Measurements from ENCODE around the gene TXNL4A.

The TXNL4A gene

DNA sequence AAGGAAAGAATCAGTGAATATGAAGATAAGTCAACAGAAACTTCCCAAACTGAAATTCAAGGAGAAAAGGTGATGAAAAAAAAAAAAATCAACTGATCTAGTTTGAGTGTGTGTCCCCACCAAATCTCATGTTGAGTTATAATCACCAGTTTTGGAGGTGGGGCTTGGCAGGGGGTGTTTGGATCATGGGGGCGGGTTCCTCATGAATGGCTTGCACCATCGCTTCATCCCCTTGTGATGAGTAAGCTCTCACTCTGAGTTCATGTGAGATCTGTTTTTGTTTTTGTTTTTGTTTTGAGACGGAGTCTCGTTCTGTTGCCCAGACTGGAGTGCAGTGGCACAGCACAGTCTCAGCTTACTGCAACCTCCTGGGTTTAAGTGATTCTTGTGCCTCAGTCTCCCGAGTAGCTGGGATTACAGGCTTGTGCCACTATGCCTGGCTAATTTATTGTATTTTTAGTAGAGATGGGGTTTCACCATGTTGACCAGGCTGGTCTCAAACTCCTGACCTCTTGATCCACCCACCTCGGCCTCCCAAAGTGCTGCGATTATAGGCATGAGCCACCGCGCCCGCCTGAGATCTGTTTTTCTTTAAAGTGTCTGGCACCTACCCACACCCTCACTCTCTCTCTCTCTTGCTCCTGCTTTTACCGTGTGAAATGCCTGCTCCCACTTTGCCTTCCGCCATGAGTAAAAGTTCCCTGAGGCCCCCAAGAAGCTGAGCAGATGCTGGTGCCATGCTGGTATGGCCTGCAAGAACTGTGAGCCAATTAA, 32.9 kb downstream of the TXNL4A start:
- Histone ChIP-seq H3K27ac (ENCODE audit: low read length) (no peak overlapping the region), H3K27me3 (ENCODE audit: control insufficient read depth in 1 of 2, insufficient read depth in 2 of 2, low read length in 2 of 2) (peaks cover 0 to 7% of the 10 kb centered on the region in 2 donors)

DNA sequence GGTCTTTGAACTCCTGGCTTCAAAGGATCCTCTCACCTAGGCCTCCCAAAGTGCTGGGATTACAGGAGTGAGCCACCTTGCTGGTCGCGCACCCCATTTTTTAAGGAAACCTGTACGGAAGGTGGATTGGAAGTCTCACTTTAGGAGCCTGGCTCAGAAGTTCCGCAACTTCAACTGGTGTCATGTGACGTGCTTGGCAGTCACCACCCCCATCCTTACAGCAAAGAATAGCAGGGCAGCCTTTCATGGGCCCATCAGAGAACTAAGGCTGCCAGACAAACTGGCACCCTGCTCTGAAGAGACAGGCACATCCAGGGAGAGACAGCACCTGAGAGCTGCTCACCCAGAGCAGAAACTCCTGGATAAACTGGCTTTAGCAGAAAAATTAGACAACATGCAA, 33.6 kb downstream of the TXNL4A start:
- H3K4me3 ChIP-seq (ENCODE audit: low read length in 2 of 2) = no peak overlapping the region
- peaks cover 21% of the 10 kb centered on the region for H3K4me1 ChIP-seq (ENCODE audit: control insufficient read depth, insufficient read depth, low read length)
- H3K9ac ChIP-seq (ENCODE audit: low read length in 2 of 2) = no peak overlapping the region
- H3K27ac ChIP-seq (ENCODE audit: low read length) = no peak overlapping the region
- H3K9me3 ChIP-seq (ENCODE audit: control insufficient read depth in 2 of 2, low read length in 2 of 2) = no peaks in the 10 kb centered on the region
- peaks cover 0 to 7% of the 10 kb centered on the region in 2 donors for H3K27me3 ChIP-seq (ENCODE audit: control insufficient read depth in 1 of 2, insufficient read depth in 2 of 2, low read length in 2 of 2)
- H3K36me3 ChIP-seq (ENCODE audit: control insufficient read depth in 2 of 2, insufficient read depth in 2 of 2, low read length in 2 of 2) = no peaks in the 10 kb centered on the region

More for the DNA sequence above, 32.9 kb downstream of the TXNL4A start:
- no peak overlapping the region for H3K9ac ChIP-seq (ENCODE audit: low read length in 2 of 2)
- no peak overlapping the region for H3K4me3 ChIP-seq (ENCODE audit: low read length in 2 of 2)
- no peaks in the 10 kb centered on the region for H3K36me3 ChIP-seq (ENCODE audit: control insufficient read depth in 2 of 2, insufficient read depth in 2 of 2, low read length in 2 of 2)
- no peaks in the 10 kb centered on the region for H3K9me3 ChIP-seq (ENCODE audit: control insufficient read depth in 2 of 2, low read length in 2 of 2)
- H3K4me1 ChIP-seq (ENCODE audit: control insufficient read depth, insufficient read depth, low read length) = peaks cover 15% of the 10 kb centered on the region

DNA sequence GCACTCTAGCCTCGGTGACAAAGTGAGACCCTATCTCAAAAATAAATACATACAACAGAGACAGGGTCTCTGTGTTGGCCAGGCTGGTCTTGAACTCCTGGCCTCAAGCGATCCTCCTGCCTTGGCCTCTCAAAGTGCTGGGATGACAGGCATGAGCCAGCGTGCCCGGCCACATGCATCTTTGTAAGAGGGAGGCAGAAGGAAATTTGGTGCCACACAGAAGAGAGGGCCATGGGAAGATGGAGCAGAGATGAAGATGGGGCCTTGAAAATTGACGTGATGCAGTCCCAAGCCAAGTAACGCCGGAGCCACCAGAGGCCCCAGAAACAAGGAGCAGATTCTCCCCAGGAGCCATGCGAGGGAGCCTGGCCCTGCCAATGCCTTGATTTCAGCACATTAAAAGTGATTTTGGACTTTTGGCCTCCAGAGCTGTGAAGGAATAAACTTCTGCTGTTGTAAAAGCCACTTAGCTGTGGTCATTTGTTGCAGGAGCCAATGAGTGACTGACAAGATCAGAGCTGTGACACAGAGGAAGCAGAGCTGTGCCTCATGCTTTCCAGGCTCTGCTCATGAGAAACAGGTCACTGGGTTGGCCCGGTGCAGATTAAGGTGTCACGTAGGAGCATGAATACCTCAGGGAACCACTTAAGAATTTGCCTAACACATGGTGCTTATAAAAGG, 34.3 kb downstream of the TXNL4A start:
- peaks cover 25% of the 10 kb centered on the region for H3K4me1 ChIP-seq (ENCODE audit: control insufficient read depth, insufficient read depth, low read length)
- H3K27me3 ChIP-seq (ENCODE audit: control insufficient read depth in 1 of 2, insufficient read depth in 2 of 2, low read length in 2 of 2) = peaks cover 0 to 7% of the 10 kb centered on the region in 2 donors
- no peak overlapping the region for H3K4me3 ChIP-seq (ENCODE audit: low read length in 2 of 2)
- H3K27ac ChIP-seq (ENCODE audit: low read length) = no peak overlapping the region
- H3K36me3 ChIP-seq (ENCODE audit: control insufficient read depth in 2 of 2, insufficient read depth in 2 of 2, low read length in 2 of 2) = no peaks in the 10 kb centered on the region
- no peaks in the 10 kb centered on the region for H3K9me3 ChIP-seq (ENCODE audit: control insufficient read depth in 2 of 2, low read length in 2 of 2)
- H3K9ac ChIP-seq (ENCODE audit: low read length in 2 of 2) = no peak overlapping the region

DNA sequence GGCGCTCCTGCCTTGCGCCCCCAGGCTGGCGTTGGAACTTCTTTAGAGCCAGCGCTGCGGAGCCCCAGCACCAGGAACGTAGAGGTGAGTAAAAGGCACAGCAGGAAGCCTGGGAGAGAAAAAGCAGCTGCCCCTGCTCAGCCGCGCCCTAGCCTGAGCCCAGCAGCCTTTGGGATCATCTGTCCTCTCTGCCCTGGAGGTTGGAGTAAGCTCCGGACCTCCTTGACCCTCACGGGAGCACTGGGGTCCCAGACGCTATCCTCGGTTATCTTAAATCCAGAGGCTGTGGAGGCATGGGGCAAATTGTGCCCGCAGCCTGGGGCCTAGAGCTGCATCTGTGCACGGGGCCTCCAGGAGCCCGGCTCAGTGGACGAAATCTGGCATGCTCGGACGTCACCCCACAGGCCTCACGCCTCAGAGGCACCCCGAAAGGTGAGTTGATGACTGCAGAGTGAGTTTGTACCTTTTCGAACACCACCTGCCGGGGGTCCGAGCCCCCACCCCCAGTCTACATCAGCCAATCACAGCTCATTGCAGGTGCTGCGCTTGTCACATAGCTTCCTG, 35.3 kb downstream of the TXNL4A start:
- H3K4me3 ChIP-seq (ENCODE audit: low read length in 2 of 2) = no peak overlapping the region
- H3K27me3 ChIP-seq (ENCODE audit: control insufficient read depth in 1 of 2, insufficient read depth in 2 of 2, low read length in 2 of 2) = peaks cover 0 to 7% of the 10 kb centered on the region in 2 donors
- peaks cover 28% of the 10 kb centered on the region for H3K4me1 ChIP-seq (ENCODE audit: control insufficient read depth, insufficient read depth, low read length)
- H3K27ac ChIP-seq (ENCODE audit: low read length) = no peak overlapping the region
- no peaks in the 10 kb centered on the region for H3K36me3 ChIP-seq (ENCODE audit: control insufficient read depth in 2 of 2, insufficient read depth in 2 of 2, low read length in 2 of 2)
- H3K9me3 ChIP-seq (ENCODE audit: control insufficient read depth in 2 of 2, low read length in 2 of 2) = no peaks in the 10 kb centered on the region
- H3K9ac ChIP-seq (ENCODE audit: low read length in 2 of 2) = no peak overlapping the region

DNA sequence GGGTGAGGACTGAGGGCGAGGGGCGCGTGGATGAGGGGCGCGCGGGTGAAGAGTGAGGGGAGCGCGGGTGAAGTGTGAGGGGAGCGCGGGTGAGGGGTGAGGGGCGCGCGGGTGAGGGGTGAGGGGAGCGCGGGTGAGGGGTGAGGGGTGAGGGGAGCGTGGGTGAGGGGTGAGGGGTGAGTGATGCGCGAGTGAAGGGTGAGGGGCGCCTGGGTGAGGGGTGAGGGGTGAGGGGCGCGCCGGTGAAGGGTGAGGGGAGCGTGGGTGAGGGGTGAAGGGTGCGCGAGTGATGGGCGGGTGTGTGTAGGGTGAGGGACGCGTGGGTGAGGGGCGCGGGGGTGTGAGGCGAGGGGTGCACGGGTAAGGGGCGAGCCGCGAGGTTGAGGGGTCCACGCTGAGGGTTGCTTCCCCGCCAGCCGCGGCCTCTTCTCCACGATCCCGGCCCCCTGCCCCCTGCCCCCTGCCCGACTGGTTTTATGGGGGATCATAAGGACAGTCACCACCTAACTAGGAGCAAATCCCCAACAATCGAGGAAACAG, 35.8 kb downstream of the TXNL4A start:
- Histone ChIP-seq H3K4me3 (ENCODE audit: low read length in 2 of 2) (peak overlapping the region in 1 of 2 donors; percentile 80), H3K9ac (ENCODE audit: low read length in 2 of 2) (no peak overlapping the region), H3K27ac (ENCODE audit: low read length) (no peak overlapping the region), H3K4me1 (ENCODE audit: control insufficient read depth, insufficient read depth, low read length) (peaks cover 28% of the 10 kb centered on the region), H3K9me3 (ENCODE audit: control insufficient read depth in 2 of 2, low read length in 2 of 2) (no peaks in the 10 kb centered on the region), H3K36me3 (ENCODE audit: control insufficient read depth in 2 of 2, insufficient read depth in 2 of 2, low read length in 2 of 2) (peaks cover 0 to 2% of the 10 kb centered on the region in 2 donors), H3K27me3 (ENCODE audit: control insufficient read depth in 1 of 2, insufficient read depth in 2 of 2, low read length in 2 of 2) (peaks cover 0 to 7% of the 10 kb centered on the region in 2 donors)

DNA sequence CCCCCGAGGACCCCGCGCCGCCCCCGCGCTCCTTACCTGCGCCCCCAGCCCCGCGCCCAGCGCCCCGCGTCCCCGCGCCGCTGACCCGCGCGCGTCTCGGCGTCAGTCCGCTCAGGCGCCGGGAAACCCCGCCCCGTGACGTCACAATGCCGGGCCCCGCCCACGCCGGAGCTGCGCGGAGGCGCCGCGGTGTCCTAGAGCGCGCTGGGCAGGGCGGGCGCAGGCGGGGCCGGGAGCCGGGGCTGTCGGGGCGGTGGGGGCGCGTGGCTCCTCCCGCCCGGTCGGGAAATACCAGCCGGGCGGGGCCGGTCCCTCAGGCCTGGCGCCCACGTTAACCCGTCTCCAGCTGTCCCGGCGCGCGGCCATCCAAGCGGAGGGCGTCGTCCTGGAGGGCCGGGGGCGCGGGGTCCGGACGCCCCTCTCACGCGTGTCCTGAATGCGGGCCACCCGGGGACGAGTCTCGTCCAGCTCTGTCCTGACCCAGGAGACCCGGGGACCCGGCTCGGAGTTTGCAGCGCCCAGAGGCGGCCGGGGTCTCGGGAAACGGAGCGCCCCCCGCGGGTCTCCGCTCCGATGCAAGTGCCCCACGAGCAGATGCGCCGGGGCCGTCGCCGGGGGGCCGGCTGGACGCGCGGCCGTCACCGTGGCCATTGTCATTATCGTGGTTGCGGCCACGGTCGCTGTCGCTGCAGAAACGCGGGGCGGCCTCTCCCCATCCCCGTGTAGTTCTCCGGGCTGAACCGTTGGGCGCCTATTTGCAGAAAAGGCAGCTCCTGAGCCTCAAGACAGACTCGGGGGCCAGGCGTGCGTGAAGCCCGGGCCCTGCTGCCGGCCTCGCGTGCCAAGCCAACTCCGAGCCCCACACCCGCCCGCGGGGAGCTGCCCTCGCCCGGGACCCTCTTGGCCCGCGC, 36.6 kb downstream of the TXNL4A start, which contains the start of gene SLC66A2:
SLC66A2 (minus strand) TSS at position 109 of the 911 bp plus-strand sequence. CDS start 727 bp downstream, outside the sequence.
- Histone ChIP-seq H3K27me3 (ENCODE audit: control insufficient read depth in 1 of 2, insufficient read depth in 2 of 2, low read length in 2 of 2) (peaks cover 0 to 7% of the 10 kb centered on the region in 2 donors), H3K4me1 (ENCODE audit: control insufficient read depth, insufficient read depth, low read length) (peaks cover 28% of the 10 kb centered on the region), H3K9ac (ENCODE audit: low read length in 2 of 2) (peak within 1 kb of the TSS; percentile 62 to 77), H3K4me3 (ENCODE audit: low read length in 2 of 2) (peak within 1 kb of the TSS; percentile 80 to 87), H3K9me3 (ENCODE audit: control insufficient read depth in 2 of 2, low read length in 2 of 2) (no peaks in the 10 kb centered on the region), H3K27ac (ENCODE audit: low read length) (no peak within 1 kb of the TSS), H3K36me3 (ENCODE audit: control insufficient read depth in 2 of 2, insufficient read depth in 2 of 2, low read length in 2 of 2) (peaks cover 0 to 2% of the 10 kb centered on the region in 2 donors)

DNA sequence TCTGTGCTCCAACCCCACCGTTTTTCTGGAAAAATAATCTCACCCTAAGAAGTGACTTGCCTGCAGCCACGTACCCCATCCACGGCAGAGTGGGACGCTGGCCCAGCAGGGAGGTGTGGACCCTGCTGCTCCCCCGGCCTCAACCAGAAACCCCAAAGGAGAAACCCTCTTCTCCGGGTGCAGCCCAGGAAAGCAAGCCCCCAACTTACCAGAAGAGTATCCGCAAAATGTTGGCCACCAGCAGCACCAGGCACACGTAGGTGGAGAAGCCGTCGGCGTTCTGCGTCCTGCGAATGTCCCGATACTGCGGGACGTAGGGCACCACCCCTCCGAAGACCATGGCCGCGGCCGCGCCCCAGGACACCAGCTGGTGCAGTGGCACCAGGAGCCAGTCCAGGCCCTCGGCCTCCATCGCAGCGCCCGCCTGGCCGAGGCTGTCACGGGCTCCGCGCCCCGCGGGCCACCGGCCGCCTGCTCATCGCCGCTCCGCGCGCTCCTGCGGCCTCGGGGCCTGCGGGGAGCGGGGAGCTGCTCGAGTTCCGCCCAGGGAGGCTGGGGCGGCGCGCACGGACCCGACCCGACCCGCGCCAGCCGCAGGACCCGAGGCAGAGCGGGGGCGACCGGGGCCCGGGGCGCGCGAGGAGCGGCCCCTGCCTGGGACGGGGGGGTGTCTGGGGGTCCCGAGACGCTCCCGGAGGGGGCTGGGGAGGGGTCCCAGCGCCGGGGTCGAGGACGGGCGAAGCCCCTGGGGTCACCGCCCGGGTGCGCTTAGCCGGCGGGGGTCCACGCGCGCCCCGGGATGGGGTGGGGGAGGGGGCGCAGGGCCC, 37.6 kb downstream of the TXNL4A start:
- Histone ChIP-seq H3K4me1 (ENCODE audit: control insufficient read depth, insufficient read depth, low read length) (peaks cover 28% of the 10 kb centered on the region), H3K36me3 (ENCODE audit: control insufficient read depth in 2 of 2, insufficient read depth in 2 of 2, low read length in 2 of 2) (peaks cover 0 to 2% of the 10 kb centered on the region in 2 donors), H3K27ac (ENCODE audit: low read length) (no peak overlapping the region), H3K27me3 (ENCODE audit: control insufficient read depth in 1 of 2, insufficient read depth in 2 of 2, low read length in 2 of 2) (peaks cover 0 to 7% of the 10 kb centered on the region in 2 donors), H3K9me3 (ENCODE audit: control insufficient read depth in 2 of 2, low read length in 2 of 2) (no peaks in the 10 kb centered on the region), H3K9ac (ENCODE audit: low read length in 2 of 2) (peak overlapping the region; percentile 62 to 77), H3K4me3 (ENCODE audit: low read length in 2 of 2) (peak overlapping the region; percentile 80 to 87)

DNA sequence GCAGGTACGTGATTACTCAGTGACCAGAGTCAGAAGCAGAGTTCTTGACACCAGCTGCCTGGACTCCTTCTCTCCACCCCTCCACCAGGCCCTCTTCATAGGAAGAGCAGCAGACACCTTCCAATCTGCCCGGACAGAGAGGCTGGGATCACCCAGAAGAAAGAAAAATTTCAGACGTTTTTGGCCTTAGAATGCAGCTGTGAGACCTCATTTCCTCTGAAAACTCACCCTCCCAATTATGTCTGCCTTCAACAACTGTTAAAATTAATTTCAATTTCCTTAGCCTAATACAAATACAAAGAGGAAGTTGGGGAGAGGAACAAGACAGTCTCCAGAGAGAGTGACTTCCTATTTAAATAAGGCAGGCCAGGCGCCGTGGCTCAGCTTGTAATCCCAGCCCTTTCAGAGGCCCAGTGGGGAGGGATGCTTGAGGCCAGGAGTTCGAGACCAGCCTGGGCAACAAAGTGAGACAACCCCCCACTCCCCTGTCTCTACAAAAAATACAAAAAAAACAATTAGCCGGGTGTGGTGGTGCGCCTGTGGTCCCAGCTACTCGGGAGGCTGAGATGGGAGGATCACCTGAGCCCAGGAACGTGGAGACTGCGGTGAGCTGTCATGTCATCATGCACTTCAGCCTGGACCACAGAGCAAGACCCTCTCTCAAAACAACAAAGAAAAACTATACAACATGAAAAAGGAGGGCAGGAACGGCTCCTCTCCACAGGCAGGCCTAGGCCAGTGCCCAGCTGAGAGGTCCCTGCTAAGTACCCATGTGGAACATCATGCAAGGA, 38.5 kb downstream of the TXNL4A start:
- Histone ChIP-seq H3K36me3 (ENCODE audit: control insufficient read depth in 2 of 2, insufficient read depth in 2 of 2, low read length in 2 of 2) (peaks cover 0 to 2% of the 10 kb centered on the region in 2 donors), H3K27me3 (ENCODE audit: control insufficient read depth in 1 of 2, insufficient read depth in 2 of 2, low read length in 2 of 2) (peaks cover 0 to 7% of the 10 kb centered on the region in 2 donors), H3K9me3 (ENCODE audit: control insufficient read depth in 2 of 2, low read length in 2 of 2) (no peaks in the 10 kb centered on the region), H3K9ac (ENCODE audit: low read length in 2 of 2) (peak overlapping the region; percentile 62 to 77), H3K4me1 (ENCODE audit: control insufficient read depth, insufficient read depth, low read length) (peaks cover 28% of the 10 kb centered on the region), H3K4me3 (ENCODE audit: low read length in 2 of 2) (peak overlapping the region; percentile 80 to 87), H3K27ac (ENCODE audit: low read length) (no peak overlapping the region)
